ENCODE measurements around the gene GGT6. TPM values are rescaled to one million over a fixed set of nuclear protein-coding genes. Genes with fewer than 3 reads are reported as not detected.

The GGT6 gene
- total RNA-seq, 1 donor from 2014 or later, result not detected

- Mint-ChIP-seq H3K9me3 (ENCODE audit: unreplicated experiment) (no peaks in the 10 kb centered on the region), H3K27me3 (ENCODE audit: unreplicated experiment) (peaks cover 48% of the 10 kb centered on the region), H3K4me3 (ENCODE audit: unreplicated experiment) (peak overlapping the region; percentile 21), H3K36me3 (ENCODE audit: low read depth, unreplicated experiment) (no peaks in the 10 kb centered on the region), H3K27ac (ENCODE audit: unreplicated experiment) (peak overlapping the region; percentile 57), H3K4me1 (ENCODE audit: unreplicated experiment) (peaks cover 8% of the 10 kb centered on the region)
- TF ChIP-seq CTCF (IDR thresholded peaks at IDR 0.05; ENCODE audit: unreplicated experiment), result no peak
- DNase-seq (ENCODE audit: low spot score), result peak; percentile 7
Observed at GRCh38 chr17:4544135-4544950, 16.0 kb downstream of the GGT6 start.

- Mint-ChIP-seq H3K9me3 (ENCODE audit: unreplicated experiment) (no peaks in the 10 kb centered on the region), H3K27ac (ENCODE audit: unreplicated experiment) (peak overlapping the region; percentile 57), H3K4me1 (ENCODE audit: unreplicated experiment) (peaks cover 8% of the 10 kb centered on the region), H3K4me3 (ENCODE audit: unreplicated experiment) (peak overlapping the region; percentile 21), H3K27me3 (ENCODE audit: unreplicated experiment) (peaks cover 51% of the 10 kb centered on the region), H3K36me3 (ENCODE audit: low read depth, unreplicated experiment) (no peaks in the 10 kb centered on the region)
- peak; percentile 12 for DNase-seq (ENCODE audit: low spot score)
- TF ChIP-seq CTCF (IDR thresholded peaks at IDR 0.05; ENCODE audit: unreplicated experiment), result no peak
Observed at GRCh38 chr17:4543557-4544026, 16.8 kb downstream of the GGT6 start.

- TF ChIP-seq CTCF (IDR thresholded peaks at IDR 0.05; ENCODE audit: unreplicated experiment), result no peak
- no peak overlapping the region for H3K27ac Mint-ChIP-seq (ENCODE audit: unreplicated experiment)
- no peaks in the 10 kb centered on the region for H3K36me3 Mint-ChIP-seq (ENCODE audit: low read depth, unreplicated experiment)
- DNase-seq (ENCODE audit: low spot score), result peak; percentile 14
- H3K4me1 Mint-ChIP-seq (ENCODE audit: unreplicated experiment), result peaks cover 10% of the 10 kb centered on the region
- H3K4me3 Mint-ChIP-seq (ENCODE audit: unreplicated experiment), result no peak overlapping the region
- H3K9me3 Mint-ChIP-seq (ENCODE audit: unreplicated experiment), result no peaks in the 10 kb centered on the region
- H3K27me3 Mint-ChIP-seq (ENCODE audit: unreplicated experiment), result peaks cover 51% of the 10 kb centered on the region
Observed at GRCh38 chr17:4542726-4543191, 17.6 kb downstream of the GGT6 start.

GRCh38 chr17:4542003-4542725 lies 18.2 kb downstream of the GGT6 start:
- Mint-ChIP-seq H3K27me3 (ENCODE audit: unreplicated experiment) (peaks cover 54% of the 10 kb centered on the region), H3K36me3 (ENCODE audit: low read depth, unreplicated experiment) (no peaks in the 10 kb centered on the region), H3K9me3 (ENCODE audit: unreplicated experiment) (no peaks in the 10 kb centered on the region), H3K4me1 (ENCODE audit: unreplicated experiment) (peaks cover 12% of the 10 kb centered on the region), H3K4me3 (ENCODE audit: unreplicated experiment) (peak overlapping the region; percentile 42), H3K27ac (ENCODE audit: unreplicated experiment) (peak overlapping the region; percentile 67)
- DNase-seq (ENCODE audit: low spot score), result peak; percentile 7
- no peak for TF ChIP-seq CTCF (IDR thresholded peaks at IDR 0.05; ENCODE audit: unreplicated experiment)
